ENCODE results near the gene CFAP77.

The CFAP77 gene

GRCh38 chr9:132414731-132415130, 4.7 kb downstream of the CFAP77 start:
- H3K4me3 ChIP-seq (ENCODE audit: low read depth, low read length): no peak overlapping the region
- no peak overlapping the region for H3K27ac ChIP-seq (ENCODE audit: extremely low read depth, low read depth, low read length)
- no peaks in the 10 kb centered on the region for H3K4me1 ChIP-seq (ENCODE audit: control insufficient read depth, insufficient read depth, low read length)
- POLR2A ChIA-PET: no interaction called here
- H3K36me3 ChIP-seq (ENCODE audit: control insufficient read depth in 2 of 2, insufficient read depth in 1 of 2, low read length in 2 of 2): no peaks in the 10 kb centered on the region
- CTCF ChIA-PET: interaction anchor here (0.7 to 3.7 kb wide), 8 partner anchors 24 to 487 kb away, joined by 3 to 54 read pairs (median 5); no protein-coding TSS in a partner anchor
- H3K9me3 ChIP-seq (ENCODE audit: control insufficient read depth, insufficient read depth, low read depth, low read length): no peaks in the 10 kb centered on the region
- no peak for TF ChIP-seq ZSCAN5A (tag by site-specific recombination; IDR thresholded peaks at IDR 0.05)
- no peak for TF ChIP-seq ZFP41 (tag by site-specific recombination; IDR thresholded peaks at IDR 0.05; ENCODE audit: borderline replicate concordance)
- TF ChIP-seq ZNF266 (tag by site-specific recombination; IDR thresholded peaks at IDR 0.05; ENCODE audit: low read depth): no peak
- TF ChIP-seq FEZF1 (tag by site-specific recombination; IDR thresholded peaks at IDR 0.05): no peak
- TF ChIP-seq ZBTB49 (tag by site-specific recombination; IDR thresholded peaks at IDR 0.05; ENCODE audit: low read depth): no peak
- TF ChIP-seq ZNF488 (tag by site-specific recombination; IDR thresholded peaks at IDR 0.05): no peak

GRCh38 chr9:132415181-132415580, 5.2 kb downstream of the CFAP77 start:
- TF ChIP-seq ZNF174 (tag by site-specific recombination; IDR thresholded peaks at IDR 0.05): no peak
- TF ChIP-seq ZNF514 (tag by site-specific recombination; IDR thresholded peaks at IDR 0.05): no peak
- TF ChIP-seq ZNF433 (tag by site-specific recombination; IDR thresholded peaks at IDR 0.05; ENCODE audit: low read depth): no peak
- no peak for TF ChIP-seq ZNF513 (tag by site-specific recombination; IDR thresholded peaks at IDR 0.05)
- TF ChIP-seq ZFP41 (tag by site-specific recombination; IDR thresholded peaks at IDR 0.05; ENCODE audit: borderline replicate concordance): no peak
- no peak for TF ChIP-seq YY1 (tag by site-specific recombination; IDR thresholded peaks at IDR 0.05)
- TF ChIP-seq ZNF555 (tag by site-specific recombination; conservative IDR thresholded peaks at IDR 0.05): no peak
- TF ChIP-seq ZNF274 (IDR thresholded peaks at IDR 0.05; ENCODE audit: low read length): no peak
- TF ChIP-seq ZNF274 (tag by site-specific recombination; IDR thresholded peaks at IDR 0.05; ENCODE audit: borderline replicate concordance): no peak
- no peak for TF ChIP-seq ZBTB10 (tag by site-specific recombination; IDR thresholded peaks at IDR 0.05)
- ChIA-PET POLR2A (no interaction called here), CTCF (interaction anchor here (0.7 to 3.7 kb wide), 6 partner anchors 23 to 486 kb away, joined by 4 to 54 read pairs (median 6); no protein-coding TSS in a partner anchor)
- Histone ChIP-seq H3K36me3 (ENCODE audit: control insufficient read depth in 2 of 2, insufficient read depth in 1 of 2, low read length in 2 of 2) (no peaks in the 10 kb centered on the region), H3K4me3 (ENCODE audit: low read depth, low read length) (no peak overlapping the region), H3K4me1 (ENCODE audit: control insufficient read depth, insufficient read depth, low read length) (no peaks in the 10 kb centered on the region), H3K27ac (ENCODE audit: extremely low read depth, low read depth, low read length) (no peak overlapping the region), H3K9me3 (ENCODE audit: control insufficient read depth, insufficient read depth, low read depth, low read length) (no peaks in the 10 kb centered on the region)
